ENCODE results near the gene CRIP2. TPM values are rescaled to one million over a fixed set of nuclear protein-coding genes. Genes with fewer than 3 reads are reported as not detected.

The CRIP2 gene
- total RNA-seq, 2 donors from 2014 or later, result 65.9 to 96.6 TPM

DNA sequence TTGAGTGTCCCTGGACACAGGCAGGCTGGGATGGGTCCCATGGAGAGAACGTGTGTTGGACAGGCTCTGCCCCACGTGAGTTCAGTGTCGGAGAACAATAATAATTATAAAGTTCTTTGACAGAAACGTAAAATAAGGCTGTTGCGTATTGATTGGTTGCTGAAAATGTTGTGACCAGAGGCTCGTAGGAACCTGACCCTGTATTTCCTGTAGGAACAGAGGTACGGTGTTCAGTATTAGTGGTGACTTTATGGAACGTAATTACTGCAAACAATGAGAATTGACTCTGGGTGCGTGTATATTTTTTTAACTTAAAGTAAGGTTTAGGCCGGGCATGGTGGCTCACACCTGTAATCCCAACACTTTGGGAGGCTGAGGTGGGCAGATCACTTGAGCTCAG is 47.2 kb upstream of the CRIP2 start:
- no peak for DNase-seq
- Histone ChIP-seq H3K4me1 (peaks cover 11% of the 10 kb centered on the region), H3K27me3 (no peaks in the 10 kb centered on the region), H3K27ac (no peak overlapping the region), H3K9me3 (no peaks in the 10 kb centered on the region), H3K36me3 (replicated peaks in 1 of 2; ENCODE audit: insufficient read depth in 1 of 2, low read depth in 2 of 2) (no peaks in the 10 kb centered on the region), H3K4me3 (no peak overlapping the region)
- no peak for ATAC-seq
- 92 to 98% methylated on average over 10 of the region's 10 CpGs for WGBS, 2 donors
- intact Hi-C loops (cut with DNase I), result no loop called here
- TF ChIP-seq, protein P1, sequence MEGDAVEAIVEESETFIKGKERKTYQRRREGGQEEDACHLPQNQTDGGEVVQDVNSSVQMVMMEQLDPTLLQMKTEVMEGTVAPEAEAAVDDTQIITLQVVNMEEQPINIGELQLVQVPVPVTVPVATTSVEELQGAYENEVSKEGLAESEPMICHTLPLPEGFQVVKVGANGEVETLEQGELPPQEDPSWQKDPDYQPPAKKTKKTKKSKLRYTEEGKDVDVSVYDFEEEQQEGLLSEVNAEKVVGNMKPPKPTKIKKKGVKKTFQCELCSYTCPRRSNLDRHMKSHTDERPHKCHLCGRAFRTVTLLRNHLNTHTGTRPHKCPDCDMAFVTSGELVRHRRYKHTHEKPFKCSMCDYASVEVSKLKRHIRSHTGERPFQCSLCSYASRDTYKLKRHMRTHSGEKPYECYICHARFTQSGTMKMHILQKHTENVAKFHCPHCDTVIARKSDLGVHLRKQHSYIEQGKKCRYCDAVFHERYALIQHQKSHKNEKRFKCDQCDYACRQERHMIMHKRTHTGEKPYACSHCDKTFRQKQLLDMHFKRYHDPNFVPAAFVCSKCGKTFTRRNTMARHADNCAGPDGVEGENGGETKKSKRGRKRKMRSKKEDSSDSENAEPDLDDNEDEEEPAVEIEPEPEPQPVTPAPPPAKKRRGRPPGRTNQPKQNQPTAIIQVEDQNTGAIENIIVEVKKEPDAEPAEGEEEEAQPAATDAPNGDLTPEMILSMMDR (IDR thresholded peaks at IDR 0.05), result no peak
- TF ChIP-seq POLR2A (IDR thresholded peaks at IDR 0.05), result no peak

DNA sequence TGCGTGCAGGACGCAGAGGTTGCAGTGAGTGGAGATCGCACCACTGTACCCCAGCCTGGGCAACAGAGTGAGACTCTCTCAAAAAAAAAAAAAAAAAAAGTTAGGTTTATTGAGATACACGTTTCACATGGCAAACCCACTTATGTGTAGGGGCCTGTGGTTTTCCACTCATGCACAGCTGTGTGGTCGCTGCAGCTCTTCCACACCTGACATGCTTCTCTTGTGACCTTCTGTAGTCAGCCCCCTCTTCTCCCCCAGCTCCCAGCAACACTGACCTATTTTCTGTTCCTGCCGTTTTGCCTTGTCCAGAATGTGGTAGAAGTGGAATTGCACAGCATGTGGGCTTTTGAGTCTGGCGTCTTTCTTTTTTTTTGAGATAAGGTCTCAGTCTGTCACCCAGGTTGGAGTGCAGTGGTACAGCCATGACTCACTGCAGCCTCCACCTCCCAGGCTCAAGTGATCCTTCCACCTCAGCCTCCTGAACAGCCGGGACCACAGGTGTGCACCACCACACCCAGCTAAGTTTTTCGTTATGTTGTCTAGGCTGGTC is 46.6 kb upstream of the CRIP2 start:
- no peaks in the 10 kb centered on the region for H3K9me3 ChIP-seq
- H3K4me3 ChIP-seq, result no peak overlapping the region
- no peak for ATAC-seq
- no peak for DNase-seq
- TF ChIP-seq POLR2A (IDR thresholded peaks at IDR 0.05), result no peak
- TF ChIP-seq, protein P1 (IDR thresholded peaks at IDR 0.05), result no peak
- 92 to 95% methylated on average over 9 of the region's 9 CpGs for WGBS, 2 donors
- intact Hi-C loops (cut with DNase I), result no loop called here
- no peaks in the 10 kb centered on the region for H3K27me3 ChIP-seq
- peaks cover 6% of the 10 kb centered on the region for H3K4me1 ChIP-seq
- no peak overlapping the region for H3K27ac ChIP-seq
- no peaks in the 10 kb centered on the region for H3K36me3 ChIP-seq (replicated peaks in 1 of 2; ENCODE audit: insufficient read depth in 1 of 2, low read depth in 2 of 2)

DNA sequence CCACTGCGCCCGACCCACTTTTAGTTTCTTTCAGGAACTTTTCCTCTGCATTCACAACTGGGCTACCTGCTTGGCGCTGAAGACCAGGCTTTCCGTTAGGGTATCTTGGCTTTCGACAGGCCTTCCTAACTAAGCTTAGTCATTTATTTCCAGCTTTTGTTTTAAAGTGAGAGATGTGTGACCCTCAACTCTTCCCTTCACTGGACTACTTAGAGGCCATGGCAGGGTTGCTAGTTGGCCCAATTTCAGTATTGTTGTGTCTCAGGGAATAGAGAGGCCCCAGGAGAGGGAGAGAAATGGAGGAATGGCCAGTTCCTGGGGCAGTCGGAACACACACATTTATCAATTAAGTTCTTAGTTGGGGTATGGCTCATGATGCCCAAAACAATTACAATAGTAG is 44.6 kb upstream of the CRIP2 start:
- DNase-seq (no peak), ATAC-seq (no peak)
- intact Hi-C loops (cut with DNase I), result no loop called here
- Histone ChIP-seq H3K4me1 (peaks cover 6% of the 10 kb centered on the region), H3K9me3 (no peaks in the 10 kb centered on the region), H3K27me3 (no peaks in the 10 kb centered on the region), H3K36me3 (replicated peaks in 1 of 2; ENCODE audit: insufficient read depth in 1 of 2, low read depth in 2 of 2) (no peaks in the 10 kb centered on the region), H3K27ac (no peak overlapping the region), H3K4me3 (no peak overlapping the region)
- TF ChIP-seq POLR2A (IDR thresholded peaks at IDR 0.05), result no peak
- TF ChIP-seq, protein P1 (IDR thresholded peaks at IDR 0.05), result no peak
- 90 to 94% methylated on average over 6 of the region's 6 CpGs for WGBS, 2 donors

DNA sequence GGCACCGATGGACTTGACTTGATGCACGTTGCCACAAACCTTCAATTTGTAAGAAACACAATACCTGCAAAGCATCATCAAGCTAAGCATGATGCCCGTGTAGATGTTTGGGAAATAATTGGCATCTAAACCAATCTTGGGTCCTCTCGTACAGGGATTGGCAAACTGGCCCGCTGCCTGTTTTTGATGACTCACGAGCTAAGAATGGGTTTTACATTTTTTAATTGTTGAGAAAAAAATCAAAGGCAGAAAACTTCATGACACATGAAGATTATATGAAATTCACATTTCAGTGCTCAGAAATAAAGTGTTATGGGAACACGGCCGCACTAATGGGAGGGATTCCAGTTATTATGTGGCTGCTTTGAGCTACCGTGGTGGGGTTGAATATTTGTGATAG is 44.1 kb upstream of the CRIP2 start:
- ATAC-seq (peak; percentile 25), DNase-seq (peak in 2 of 4 donors; percentile 49 to 58)

More for the DNA sequence above, 44.1 kb upstream of the CRIP2 start:
- Histone ChIP-seq H3K36me3 (replicated peaks in 1 of 2; ENCODE audit: insufficient read depth in 1 of 2, low read depth in 2 of 2) (no peaks in the 10 kb centered on the region), H3K27ac (peak overlapping the region in 2 of 4 donors; percentile 39 to 40), H3K4me3 (no peak overlapping the region), H3K27me3 (no peaks in the 10 kb centered on the region), H3K4me1 (peaks cover 6% of the 10 kb centered on the region), H3K9me3 (no peaks in the 10 kb centered on the region)
- TF ChIP-seq, protein P1 (IDR thresholded peaks at IDR 0.05), result no peak
- no peak for TF ChIP-seq POLR2A (IDR thresholded peaks at IDR 0.05)
- WGBS, 2 donors, result 54 to 62% methylated on average over 9 of the region's 9 CpGs
- intact Hi-C loops (cut with DNase I), result no loop called here

All from body of pancreas (tissue), 4 donors.